ENCODE results near the gene AMDHD2.
"Not testable (repeated sequence)": the region's sequence is repeated elsewhere in the genome, so short reads cannot be mapped to it uniquely, and the experiment has no call there.

The AMDHD2 gene

GRCh38 chr16:2474877-2475412 is 45.2 kb upstream of the AMDHD2 start, which contains the start of gene TBC1D24:
Gene TBC1D24 (plus strand): TSS chr16:2475127. CDS start chr16:2496149, 21,022 bp downstream.
- peaks cover 6 to 15% of the 10 kb centered on the region in 2 donors for H3K4me1 ChIP-seq (ENCODE audit: control insufficient read depth in 1 of 2, insufficient read depth in 2 of 2, low read length in 2 of 2)
- peaks cover 27 to 30% of the 10 kb centered on the region in 2 donors for H3K27me3 ChIP-seq (ENCODE audit: control insufficient read depth in 1 of 2, insufficient read depth in 2 of 2, low read length in 2 of 2)
- no peaks in the 10 kb centered on the region for H3K36me3 ChIP-seq (ENCODE audit: control insufficient read depth in 1 of 2, insufficient read depth in 2 of 2, low read length in 2 of 2)
- H3K27ac ChIP-seq (ENCODE audit: low read depth, low read length), result peak within 1 kb of the TSS; percentile 22
- H3K9ac ChIP-seq (ENCODE audit: low read depth in 1 of 2, low read length in 2 of 2), result peak within 1 kb of the TSS; percentile 48 to 70
- H3K4me3 ChIP-seq (ENCODE audit: low read depth in 1 of 2, low read length in 2 of 2), result peak within 1 kb of the TSS; percentile 74
- no peaks in the 10 kb centered on the region for H3K9me3 ChIP-seq (ENCODE audit: control insufficient read depth in 1 of 2, low read length in 2 of 2)

- peaks cover 20 to 23% of the 10 kb centered on the region in 2 donors for H3K27me3 ChIP-seq (ENCODE audit: control insufficient read depth in 1 of 2, insufficient read depth in 2 of 2, low read length in 2 of 2)
These were observed 44.5 kb upstream of the AMDHD2 start for GRCh38 chr16:2475413-2476344.

GRCh38 chr16:2476345-2476720 is 43.8 kb upstream of the AMDHD2 start:
- Histone ChIP-seq H3K9me3 (ENCODE audit: control insufficient read depth in 1 of 2, low read length in 2 of 2) (no peaks in the 10 kb centered on the region), H3K4me1 (ENCODE audit: control insufficient read depth in 1 of 2, insufficient read depth in 2 of 2, low read length in 2 of 2) (peaks cover 6 to 25% of the 10 kb centered on the region in 2 donors), H3K9ac (ENCODE audit: low read depth in 1 of 2, low read length in 2 of 2) (no peak overlapping the region), H3K27me3 (ENCODE audit: control insufficient read depth in 1 of 2, insufficient read depth in 2 of 2, low read length in 2 of 2) (peaks cover 18 to 21% of the 10 kb centered on the region in 2 donors), H3K4me3 (ENCODE audit: low read depth in 1 of 2, low read length in 2 of 2) (no peak overlapping the region), H3K36me3 (ENCODE audit: control insufficient read depth in 1 of 2, insufficient read depth in 2 of 2, low read length in 2 of 2) (no peaks in the 10 kb centered on the region), H3K27ac (ENCODE audit: low read depth, low read length) (no peak overlapping the region)

More at GRCh38 chr16:2475413-2476344, 44.5 kb upstream of the AMDHD2 start:
- Histone ChIP-seq H3K36me3 (ENCODE audit: control insufficient read depth in 1 of 2, insufficient read depth in 2 of 2, low read length in 2 of 2) (no peaks in the 10 kb centered on the region), H3K4me1 (ENCODE audit: control insufficient read depth in 1 of 2, insufficient read depth in 2 of 2, low read length in 2 of 2) (peaks cover 6 to 18% of the 10 kb centered on the region in 2 donors), H3K9ac (ENCODE audit: low read depth in 1 of 2, low read length in 2 of 2) (peak overlapping the region; percentile 10 to 25), H3K4me3 (ENCODE audit: low read depth in 1 of 2, low read length in 2 of 2) (peak overlapping the region; percentile 56 to 71), H3K27ac (ENCODE audit: low read depth, low read length) (peak overlapping the region; percentile 22), H3K9me3 (ENCODE audit: control insufficient read depth in 1 of 2, low read length in 2 of 2) (no peaks in the 10 kb centered on the region)

- Histone ChIP-seq H3K27ac (ENCODE audit: low read depth, low read length) (no peak overlapping the region), H3K27me3 (ENCODE audit: control insufficient read depth in 1 of 2, insufficient read depth in 2 of 2, low read length in 2 of 2) (peaks cover 17% of the 10 kb centered on the region in 2 donors), H3K4me1 (ENCODE audit: control insufficient read depth in 1 of 2, insufficient read depth in 2 of 2, low read length in 2 of 2) (peaks cover 6 to 28% of the 10 kb centered on the region in 2 donors), H3K4me3 (ENCODE audit: low read depth in 1 of 2, low read length in 2 of 2) (no peak overlapping the region), H3K9me3 (ENCODE audit: control insufficient read depth in 1 of 2, low read length in 2 of 2) (no peaks in the 10 kb centered on the region), H3K36me3 (ENCODE audit: control insufficient read depth in 1 of 2, insufficient read depth in 2 of 2, low read length in 2 of 2) (no peaks in the 10 kb centered on the region), H3K9ac (ENCODE audit: low read depth in 1 of 2, low read length in 2 of 2) (no peak overlapping the region)
These were observed 43.4 kb upstream of the AMDHD2 start for GRCh38 chr16:2476741-2477140.

- Histone ChIP-seq H3K27me3 (ENCODE audit: control insufficient read depth in 1 of 2, insufficient read depth in 2 of 2, low read length in 2 of 2) (peaks cover 11 to 12% of the 10 kb centered on the region in 2 donors), H3K36me3 (ENCODE audit: control insufficient read depth in 1 of 2, insufficient read depth in 2 of 2, low read length in 2 of 2) (no peaks in the 10 kb centered on the region), H3K4me1 (ENCODE audit: control insufficient read depth in 1 of 2, insufficient read depth in 2 of 2, low read length in 2 of 2) (peaks cover 6 to 26% of the 10 kb centered on the region in 2 donors), H3K4me3 (ENCODE audit: low read depth in 1 of 2, low read length in 2 of 2) (no peak overlapping the region), H3K27ac (ENCODE audit: low read depth, low read length) (no peak overlapping the region), H3K9ac (ENCODE audit: low read depth in 1 of 2, low read length in 2 of 2) (no peak overlapping the region), H3K9me3 (ENCODE audit: control insufficient read depth in 1 of 2, low read length in 2 of 2) (no peaks in the 10 kb centered on the region)
These were observed 42.8 kb upstream of the AMDHD2 start for GRCh38 chr16:2477327-2477726.

- no peak overlapping the region for H3K9ac ChIP-seq (ENCODE audit: low read depth in 1 of 2, low read length in 2 of 2)
- H3K36me3 ChIP-seq (ENCODE audit: control insufficient read depth in 1 of 2, insufficient read depth in 2 of 2, low read length in 2 of 2), result no peaks in the 10 kb centered on the region
- H3K4me3 ChIP-seq (ENCODE audit: low read depth in 1 of 2, low read length in 2 of 2), result no peak overlapping the region
- H3K27ac ChIP-seq (ENCODE audit: low read depth, low read length), result no peak overlapping the region
- H3K4me1 ChIP-seq (ENCODE audit: control insufficient read depth in 1 of 2, insufficient read depth in 2 of 2, low read length in 2 of 2), result peaks cover 6 to 35% of the 10 kb centered on the region in 2 donors
- H3K27me3 ChIP-seq (ENCODE audit: control insufficient read depth in 1 of 2, insufficient read depth in 2 of 2, low read length in 2 of 2), result peaks cover 2% of the 10 kb centered on the region in 2 donors
- H3K9me3 ChIP-seq (ENCODE audit: control insufficient read depth in 1 of 2, low read length in 2 of 2), result no peaks in the 10 kb centered on the region
These were observed 41.9 kb upstream of the AMDHD2 start for GRCh38 chr16:2478279-2478678.

GRCh38 chr16:2479996-2480395 is 40.2 kb upstream of the AMDHD2 start:
- not testable (repeated sequence) for H3K9me3 ChIP-seq (ENCODE audit: control insufficient read depth in 1 of 2, low read length in 2 of 2); H3K9ac ChIP-seq (ENCODE audit: low read depth in 1 of 2, low read length in 2 of 2); H3K36me3 ChIP-seq (ENCODE audit: control insufficient read depth in 1 of 2, insufficient read depth in 2 of 2, low read length in 2 of 2); H3K4me3 ChIP-seq (ENCODE audit: low read depth in 1 of 2, low read length in 2 of 2); H3K27me3 ChIP-seq (ENCODE audit: control insufficient read depth in 1 of 2, insufficient read depth in 2 of 2, low read length in 2 of 2); H3K27ac ChIP-seq (ENCODE audit: low read depth, low read length)
- H3K4me1 ChIP-seq (ENCODE audit: control insufficient read depth in 1 of 2, insufficient read depth in 2 of 2, low read length in 2 of 2), result peaks cover 6 to 31% of the 10 kb centered on the region in 2 donors

- H3K27ac ChIP-seq (ENCODE audit: low read depth, low read length), result no peak overlapping the region
- H3K36me3 ChIP-seq (ENCODE audit: control insufficient read depth in 1 of 2, insufficient read depth in 2 of 2, low read length in 2 of 2), result no peaks in the 10 kb centered on the region
- H3K4me1 ChIP-seq (ENCODE audit: control insufficient read depth in 1 of 2, insufficient read depth in 2 of 2, low read length in 2 of 2), result peaks cover 3 to 27% of the 10 kb centered on the region in 2 donors
- H3K4me3 ChIP-seq (ENCODE audit: low read depth in 1 of 2, low read length in 2 of 2), result no peak overlapping the region
- no peaks in the 10 kb centered on the region for H3K27me3 ChIP-seq (ENCODE audit: control insufficient read depth in 1 of 2, insufficient read depth in 2 of 2, low read length in 2 of 2)
- H3K9me3 ChIP-seq (ENCODE audit: control insufficient read depth in 1 of 2, low read length in 2 of 2), result no peaks in the 10 kb centered on the region
- no peak overlapping the region for H3K9ac ChIP-seq (ENCODE audit: low read depth in 1 of 2, low read length in 2 of 2)
These were observed 39.2 kb upstream of the AMDHD2 start for GRCh38 chr16:2480948-2481347.

GRCh38 chr16:2481676-2482075 is 38.5 kb upstream of the AMDHD2 start:
- H3K36me3 ChIP-seq (ENCODE audit: control insufficient read depth in 1 of 2, insufficient read depth in 2 of 2, low read length in 2 of 2), result no peaks in the 10 kb centered on the region
- no peak overlapping the region for H3K4me3 ChIP-seq (ENCODE audit: low read depth in 1 of 2, low read length in 2 of 2)
- no peak overlapping the region for H3K27ac ChIP-seq (ENCODE audit: low read depth, low read length)
- no peaks in the 10 kb centered on the region for H3K9me3 ChIP-seq (ENCODE audit: control insufficient read depth in 1 of 2, low read length in 2 of 2)
- no peak overlapping the region for H3K9ac ChIP-seq (ENCODE audit: low read depth in 1 of 2, low read length in 2 of 2)
- H3K27me3 ChIP-seq (ENCODE audit: control insufficient read depth in 1 of 2, insufficient read depth in 2 of 2, low read length in 2 of 2), result no peaks in the 10 kb centered on the region
- peaks cover 0 to 24% of the 10 kb centered on the region in 2 donors for H3K4me1 ChIP-seq (ENCODE audit: control insufficient read depth in 1 of 2, insufficient read depth in 2 of 2, low read length in 2 of 2)

GRCh38 chr16:2482249-2482648 is 37.9 kb upstream of the AMDHD2 start:
- Histone ChIP-seq H3K4me3 (ENCODE audit: low read depth in 1 of 2, low read length in 2 of 2) (no peak overlapping the region), H3K9me3 (ENCODE audit: control insufficient read depth in 1 of 2, low read length in 2 of 2) (no peaks in the 10 kb centered on the region), H3K27me3 (ENCODE audit: control insufficient read depth in 1 of 2, insufficient read depth in 2 of 2, low read length in 2 of 2) (no peaks in the 10 kb centered on the region), H3K4me1 (ENCODE audit: control insufficient read depth in 1 of 2, insufficient read depth in 2 of 2, low read length in 2 of 2) (peaks cover 4 to 24% of the 10 kb centered on the region in 2 donors), H3K27ac (ENCODE audit: low read depth, low read length) (peak overlapping the region; percentile 10), H3K9ac (ENCODE audit: low read depth in 1 of 2, low read length in 2 of 2) (no peak overlapping the region), H3K36me3 (ENCODE audit: control insufficient read depth in 1 of 2, insufficient read depth in 2 of 2, low read length in 2 of 2) (no peaks in the 10 kb centered on the region)
